GM21528 (cell line): ENCODE data around the gene LRRC32.

ENCODE experiments used
- ATAC-seq: cut with Tn5 transposase; IDR thresholded peaks from one replicate; pipeline ENCODE4 v1.9.1; 2021; ENCODE audit warnings: mild to moderate bottlenecking, moderate library complexity; ENCODE audit not compliant: unreplicated experiment, low FRiP score

Gene LRRC32

DNA sequence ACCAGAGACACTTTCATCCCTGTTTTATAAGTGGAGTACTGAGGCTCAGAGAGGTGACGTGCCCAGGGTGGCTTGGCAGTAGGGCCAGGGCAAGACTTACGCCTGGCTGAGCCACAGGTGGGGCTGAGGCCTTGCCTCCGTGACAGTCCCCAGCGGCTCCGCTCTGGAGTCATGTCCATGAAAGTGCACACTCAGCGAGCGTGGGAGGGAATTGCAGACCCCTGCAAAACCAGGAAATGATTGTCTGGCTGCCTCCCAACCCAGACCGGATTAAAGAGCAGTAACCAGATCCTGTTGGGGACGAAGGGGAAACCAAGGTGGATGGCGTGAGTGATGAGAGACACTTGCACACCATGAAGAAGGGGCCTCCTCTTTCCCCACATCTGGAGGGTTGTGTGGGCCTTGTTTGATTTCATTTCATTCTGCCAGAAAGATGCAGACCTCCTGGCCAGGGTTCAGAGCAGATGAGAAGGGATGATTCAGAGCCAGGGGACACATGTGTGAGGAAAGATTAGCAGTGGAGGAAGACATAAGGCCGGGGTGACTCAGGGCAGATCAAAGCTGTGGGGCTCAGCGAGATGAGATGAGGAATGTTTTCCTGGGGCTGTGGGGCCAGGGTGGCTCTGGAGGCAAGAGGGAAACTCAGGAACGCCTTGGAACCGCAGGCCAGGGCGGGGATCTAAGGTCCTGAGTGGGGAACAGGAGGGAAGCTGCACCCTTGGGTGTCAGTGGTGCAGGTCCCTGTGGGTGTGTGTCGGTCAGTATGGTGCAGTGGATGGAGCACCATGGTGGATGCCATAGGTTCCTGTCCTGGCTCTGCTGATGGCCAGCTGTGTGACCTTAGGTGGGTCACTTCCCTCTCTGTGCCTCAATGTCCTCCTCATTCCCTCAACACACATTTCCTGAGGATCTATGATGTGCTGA lies 29.9 kb upstream of the LRRC32 start:
- ATAC-seq = no peak

DNA sequence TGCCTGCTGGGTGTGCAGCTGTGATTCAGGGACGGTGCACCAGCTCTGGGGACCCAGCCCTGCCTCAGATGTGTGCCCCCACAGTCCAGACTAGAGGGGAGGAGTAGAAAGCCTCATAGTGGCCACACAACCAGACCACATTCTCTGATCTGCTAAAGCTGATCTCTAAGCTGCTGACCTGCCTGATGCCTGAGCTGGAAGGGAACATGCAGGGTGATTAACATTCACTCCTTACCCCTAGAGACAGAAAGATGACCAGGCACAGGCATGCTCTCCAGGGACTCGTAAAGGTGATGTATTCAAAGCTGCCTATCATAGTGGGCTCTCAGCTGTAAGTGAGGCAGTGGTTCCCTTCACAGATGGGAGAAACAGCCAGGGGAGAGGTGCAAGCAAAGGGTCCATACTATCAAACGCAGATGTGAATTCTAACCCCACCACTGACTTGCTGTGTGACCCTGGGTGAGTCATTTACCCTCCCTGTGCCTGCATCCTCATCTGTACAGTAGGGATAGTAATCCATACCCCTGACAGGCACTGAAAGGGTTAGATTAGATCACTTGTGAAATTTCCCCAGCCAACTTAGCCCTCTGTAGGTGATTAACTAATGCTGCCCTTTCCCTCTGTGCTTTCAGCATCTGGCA lies 29.0 kb upstream of the LRRC32 start:
- ATAC-seq = no peak

DNA sequence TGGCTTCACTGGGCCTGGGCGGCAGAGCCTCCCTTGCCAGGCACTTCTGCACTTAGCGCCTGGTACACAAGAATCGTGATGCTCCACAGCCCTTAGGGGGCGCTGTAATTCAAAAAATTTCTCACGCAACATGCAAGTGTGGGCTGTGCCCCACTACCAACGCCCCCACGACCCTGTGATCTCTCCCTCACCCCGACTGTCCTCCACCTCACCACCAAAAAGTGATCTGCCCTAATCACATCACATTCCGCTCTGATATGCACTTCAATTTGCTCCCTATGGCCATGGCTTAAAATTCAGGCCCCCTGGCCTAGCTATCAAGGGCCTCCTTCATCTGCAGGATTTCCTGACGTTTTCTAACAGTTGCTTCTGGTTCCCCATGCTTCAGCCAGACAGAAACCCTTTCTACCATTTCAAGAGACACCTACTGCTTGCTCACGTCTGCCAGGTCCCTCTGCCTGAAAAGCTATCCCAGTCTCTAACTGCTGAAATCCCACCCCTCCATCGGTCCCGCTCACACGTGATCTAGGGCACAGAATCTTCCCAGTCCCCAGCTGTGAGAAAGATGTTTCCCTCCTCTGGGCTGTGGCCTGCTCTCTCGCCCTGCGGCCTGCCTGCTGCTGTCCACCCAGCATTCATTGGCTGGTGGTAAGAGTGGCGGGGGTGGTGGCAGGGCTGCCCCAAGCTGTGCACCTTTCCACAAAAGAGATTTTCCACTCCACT lies 27.9 kb upstream of the LRRC32 start:
- ATAC-seq = no peak

DNA sequence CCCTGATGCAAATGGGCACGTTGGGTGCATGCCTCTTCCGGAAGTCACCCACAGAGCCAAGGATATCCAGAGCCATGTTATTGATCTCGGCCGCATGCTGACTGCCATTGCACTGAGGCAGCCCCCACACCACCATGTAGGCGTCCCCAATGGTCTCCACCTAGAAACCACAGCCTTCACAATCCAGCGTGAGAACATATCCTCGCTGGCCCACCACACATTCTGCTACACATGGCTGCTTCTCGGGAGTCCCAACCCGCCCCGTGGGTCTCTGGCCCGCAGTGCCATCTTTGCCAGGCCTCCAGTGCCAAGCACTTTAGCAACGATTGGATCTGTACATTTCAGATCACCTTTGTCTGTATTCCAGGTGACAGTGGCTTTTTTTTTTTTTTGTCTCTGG lies 26.2 kb upstream of the LRRC32 start:
- ATAC-seq = no peak

DNA sequence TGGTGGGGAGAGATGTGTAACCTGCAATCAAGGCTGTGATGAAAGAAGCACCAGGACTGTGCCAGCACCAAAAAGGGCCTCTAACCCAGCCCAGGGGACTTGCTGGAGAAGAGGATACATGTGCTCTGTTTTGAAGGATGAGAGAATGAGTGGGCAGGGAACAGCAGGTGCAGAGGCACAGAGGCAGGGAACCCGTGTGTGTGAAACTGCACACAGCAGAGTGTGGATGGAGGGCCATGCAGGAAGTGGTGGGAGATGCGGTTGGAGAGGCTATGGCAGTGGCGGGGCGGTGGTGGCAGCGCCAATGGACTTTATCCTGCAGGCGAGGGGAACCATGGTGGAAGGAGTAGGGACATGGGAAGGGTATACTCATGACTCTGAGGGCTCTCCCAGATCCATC lies 25.2 kb upstream of the LRRC32 start:
- no peak for ATAC-seq

DNA sequence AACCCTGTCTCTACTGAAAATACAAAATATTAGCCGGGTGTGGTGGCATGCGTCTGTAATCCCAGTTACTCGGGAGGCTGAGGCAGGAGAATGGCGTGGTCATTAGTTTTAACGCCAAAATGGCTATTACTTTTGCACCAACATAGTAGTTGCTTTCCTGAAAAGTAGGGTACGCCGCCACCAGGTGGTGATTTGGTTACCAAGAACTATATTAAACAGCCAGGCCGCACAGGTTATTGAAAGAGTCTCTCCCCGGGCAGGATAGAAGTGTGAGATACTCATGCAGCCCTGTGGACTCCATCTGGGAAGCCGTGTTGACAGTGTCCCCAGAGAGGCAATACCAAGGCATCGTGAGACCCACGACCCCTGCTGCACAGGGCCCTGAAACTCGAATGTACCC lies 24.6 kb upstream of the LRRC32 start:
- no peak for ATAC-seq

DNA sequence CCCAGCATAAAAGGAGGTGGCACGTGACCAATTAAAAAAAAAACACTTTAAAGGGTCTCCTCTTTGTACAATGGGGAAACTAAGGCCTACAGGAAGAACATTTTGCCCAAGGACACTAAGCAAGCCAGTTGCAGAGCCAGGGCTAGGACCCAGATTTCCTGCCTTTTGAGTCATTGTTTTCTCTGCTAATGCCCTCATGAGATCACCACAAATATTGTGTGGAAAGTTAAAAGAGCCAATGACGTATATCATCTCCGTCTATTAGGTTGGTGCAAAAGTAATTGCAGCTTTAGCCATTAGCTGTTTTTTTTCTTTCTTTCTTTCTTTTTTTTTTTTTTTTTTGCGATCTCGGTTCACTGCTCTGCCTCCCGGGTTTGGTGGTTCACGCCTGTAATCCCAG lies 24.1 kb upstream of the LRRC32 start:
- no peak for ATAC-seq

DNA sequence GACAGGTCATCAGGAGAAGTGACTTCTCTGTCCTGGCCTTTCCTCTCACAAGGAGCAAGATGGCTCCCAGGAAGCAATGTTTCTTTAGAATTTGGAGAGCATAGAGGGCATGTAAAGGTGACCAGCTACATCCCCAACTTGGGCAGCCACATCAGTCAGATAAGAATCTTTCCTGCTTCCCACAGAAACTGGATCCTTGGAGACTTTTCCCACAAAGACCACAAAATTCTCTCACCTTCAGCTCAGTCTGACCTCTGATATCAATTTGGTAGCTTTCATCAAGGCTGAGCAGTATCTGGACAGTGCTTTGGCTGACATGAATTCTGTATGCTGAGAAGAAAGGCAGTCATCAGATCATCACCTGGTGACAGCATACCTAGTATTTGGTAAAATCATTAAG lies 23.3 kb upstream of the LRRC32 start:
- no peak for ATAC-seq

DNA sequence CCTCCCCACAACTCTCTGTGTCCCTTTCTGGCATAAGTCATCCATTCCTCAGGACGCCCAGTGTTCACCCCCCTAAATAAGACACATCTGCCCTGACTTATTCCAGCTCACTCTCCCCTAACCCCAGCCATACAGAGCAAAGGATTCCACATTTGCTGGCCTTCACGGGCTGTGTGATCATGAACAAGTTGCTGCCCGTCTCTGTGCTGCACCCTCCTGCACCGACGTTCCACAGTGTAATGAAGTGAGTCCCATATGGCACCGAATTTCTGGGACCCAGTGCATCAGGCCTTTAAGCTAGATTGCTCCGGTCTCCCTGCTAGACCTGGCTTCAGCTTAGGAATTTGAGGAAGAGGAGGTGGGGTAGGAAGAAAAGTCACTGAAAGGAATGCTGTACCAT lies 22.4 kb upstream of the LRRC32 start:
- no peak for ATAC-seq

DNA sequence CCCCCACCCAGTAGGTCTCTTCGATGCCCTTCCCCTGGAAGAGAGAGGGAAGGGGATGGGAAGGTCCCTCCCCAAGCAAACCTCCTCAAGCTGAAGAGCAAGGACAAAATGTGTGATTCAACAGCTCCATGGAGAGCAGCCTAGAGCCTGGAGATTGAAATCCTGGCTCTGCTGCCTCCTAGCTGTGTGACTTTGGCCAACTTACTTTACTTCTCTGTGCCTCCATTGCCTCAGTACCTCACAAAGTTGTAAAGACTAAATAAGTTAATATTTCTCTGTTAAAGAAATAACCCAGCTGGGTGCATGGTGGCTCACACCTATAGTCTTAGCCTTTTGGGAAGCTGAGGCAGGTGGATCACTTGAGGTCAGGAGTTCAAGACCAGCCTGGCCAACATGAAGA lies 21.1 kb upstream of the LRRC32 start:
- ATAC-seq = no peak

DNA sequence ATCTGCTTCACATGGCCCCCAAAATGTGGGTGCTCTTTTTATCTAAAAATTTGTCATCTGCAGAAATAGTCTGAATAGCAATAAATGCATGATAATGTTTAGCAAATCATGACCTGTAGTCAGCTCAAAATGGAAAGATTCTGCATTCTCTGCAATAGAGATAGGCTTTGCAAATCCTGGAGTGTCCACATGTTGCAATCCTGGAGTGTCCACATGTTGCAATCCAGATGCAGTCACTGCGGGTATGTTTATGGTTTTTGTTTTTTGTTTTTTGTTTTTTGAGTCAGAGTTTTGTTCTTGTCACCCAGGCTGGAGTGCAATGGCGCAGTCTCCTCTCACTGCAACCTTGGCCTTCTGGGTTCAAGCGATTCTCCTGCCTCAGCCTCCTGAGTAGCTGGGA lies 20.2 kb upstream of the LRRC32 start:
- no peak for ATAC-seq

DNA sequence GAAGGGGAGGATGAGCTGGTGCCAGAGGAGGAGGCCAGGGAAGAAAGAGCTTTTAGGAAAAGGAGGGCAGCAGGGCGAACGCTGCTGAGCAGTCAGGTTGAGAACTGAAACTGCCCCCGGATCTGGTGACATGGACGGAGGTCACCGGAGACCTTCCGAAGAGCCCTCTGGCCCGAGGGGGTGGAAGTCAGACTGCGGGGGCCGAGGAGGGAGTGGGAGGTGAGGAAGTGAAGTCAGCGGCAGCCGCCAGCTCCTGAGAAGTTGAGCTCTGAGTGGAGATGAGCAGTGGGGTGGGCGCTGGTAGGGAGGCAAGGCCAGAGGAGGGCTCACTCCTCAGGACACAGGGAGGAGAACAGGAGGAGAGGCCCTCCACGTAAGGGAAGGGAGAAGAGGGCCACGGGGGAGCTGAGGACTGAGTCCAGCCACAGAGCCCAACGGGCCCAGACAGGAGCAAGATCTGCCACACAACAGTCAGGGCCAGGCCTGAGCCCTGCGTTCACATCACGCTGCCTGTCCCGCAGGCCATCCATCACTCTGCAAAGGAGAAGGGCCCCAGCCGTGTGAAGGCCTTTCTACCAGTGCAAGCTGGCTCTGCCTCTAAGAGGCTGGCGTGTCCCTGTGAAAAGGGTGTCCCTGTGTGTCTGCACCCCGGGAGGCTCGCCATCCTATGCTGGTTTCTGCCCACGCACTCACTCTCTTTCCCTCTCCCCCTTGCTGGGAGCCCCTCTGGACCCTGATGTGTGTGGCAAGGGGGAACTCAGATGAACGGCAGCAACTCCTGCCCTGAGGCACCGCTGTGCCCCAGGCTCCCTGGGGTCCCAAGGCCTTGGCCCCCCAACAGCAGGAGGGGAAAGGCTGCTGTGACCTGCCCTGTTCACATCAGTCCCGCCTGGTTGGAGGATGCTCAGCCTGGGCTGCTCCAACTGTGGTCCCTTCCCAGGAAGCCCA lies 19.0 kb upstream of the LRRC32 start:
- ATAC-seq = no peak

DNA sequence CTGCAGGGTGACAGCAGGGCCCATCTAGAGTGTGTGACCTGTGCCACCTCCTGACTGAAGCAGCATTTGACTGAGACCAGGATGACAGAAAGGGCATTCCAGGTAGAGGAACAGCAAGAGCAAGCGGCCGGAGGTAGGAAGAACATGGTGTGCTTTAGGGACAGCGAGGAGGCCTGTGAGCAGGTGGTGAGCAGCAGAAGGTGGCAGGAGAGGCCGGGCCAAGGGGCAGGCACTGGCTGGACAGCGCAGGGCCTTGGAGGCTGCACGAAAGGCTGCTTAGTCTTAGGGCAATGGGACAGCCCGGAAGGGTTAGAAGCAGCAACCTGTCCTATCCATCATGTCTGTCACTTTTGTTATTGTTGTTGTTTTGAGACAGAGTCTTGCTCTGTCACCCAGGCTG lies 17.6 kb upstream of the LRRC32 start:
- no peak for ATAC-seq

DNA sequence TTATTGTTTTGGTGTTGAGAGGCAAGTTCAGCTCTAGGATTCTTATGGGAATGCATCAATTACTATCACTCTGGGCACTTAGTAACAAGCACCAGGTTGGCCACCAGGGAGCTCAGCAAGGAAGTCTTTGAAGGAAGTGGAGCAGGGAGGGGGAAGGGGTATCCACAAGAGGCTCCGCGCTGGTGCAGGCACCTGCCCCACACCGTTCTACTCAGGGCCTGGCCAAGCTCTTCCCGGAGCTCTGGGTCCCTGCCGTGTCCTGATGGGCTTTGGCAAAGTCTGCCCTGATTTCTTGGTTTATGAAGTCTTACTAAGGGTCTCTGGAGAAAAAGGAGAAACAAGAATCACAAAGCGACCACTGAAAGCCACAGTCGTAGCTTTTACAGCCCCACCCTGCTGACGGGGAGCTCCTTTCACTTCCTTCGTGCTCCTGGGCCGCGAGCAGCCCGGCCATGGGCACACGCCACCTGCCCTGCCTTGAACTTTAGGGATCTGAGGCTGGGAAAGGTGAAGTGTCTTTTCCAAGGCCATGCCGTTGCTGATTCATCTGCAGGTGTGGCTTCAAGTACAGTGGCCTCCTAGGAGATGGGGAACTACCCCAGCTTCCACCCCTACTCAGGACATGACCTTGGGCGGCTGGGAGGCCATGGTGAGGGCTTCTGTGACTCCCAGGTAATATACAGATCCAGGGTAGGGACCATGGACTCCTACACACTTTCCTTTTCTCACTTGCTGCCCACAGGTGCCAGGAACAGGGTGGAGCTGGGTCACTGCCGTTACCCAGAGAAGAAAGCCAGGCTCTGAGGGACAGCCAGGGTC lies 15.9 kb upstream of the LRRC32 start:
- ATAC-seq = no peak

DNA sequence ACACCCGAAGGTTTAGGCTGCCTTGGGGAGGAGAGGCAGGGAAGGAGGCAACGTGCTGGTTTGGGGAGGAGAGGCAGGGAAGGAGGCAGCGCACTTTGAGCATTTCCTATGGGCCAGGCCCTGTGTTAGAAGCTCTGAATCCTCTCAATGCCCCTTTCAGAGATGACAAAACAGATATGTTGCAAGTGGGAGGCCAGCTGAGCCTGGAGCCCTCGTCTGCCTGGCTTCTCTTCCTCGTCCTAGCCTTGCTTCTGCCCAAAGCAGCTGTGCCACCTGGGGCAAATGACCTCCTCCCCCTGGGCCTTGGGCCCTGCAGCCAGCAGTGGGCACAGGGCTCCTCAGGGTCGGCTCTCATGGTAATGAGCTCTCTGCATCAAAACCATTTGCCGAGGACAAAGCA lies 15.3 kb upstream of the LRRC32 start:
- ATAC-seq = no peak

DNA sequence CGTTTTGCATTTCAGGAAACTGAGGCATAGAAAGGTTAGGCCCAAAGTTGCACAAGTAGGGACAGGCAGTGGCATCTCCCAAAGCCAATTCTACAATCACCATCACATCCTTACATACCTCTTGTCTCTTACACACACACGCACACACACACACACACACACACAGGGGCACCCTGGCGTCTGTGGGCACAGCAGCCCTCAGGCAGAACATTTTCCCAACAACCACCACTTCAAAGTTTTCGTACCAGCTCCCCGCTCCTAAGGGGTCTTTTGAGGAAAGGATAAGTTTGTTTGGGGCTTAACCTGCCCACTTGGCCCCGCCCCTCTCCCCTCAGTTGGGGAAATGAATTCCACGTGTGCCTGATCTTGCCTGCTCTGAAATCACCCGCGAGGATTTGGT lies 14.7 kb upstream of the LRRC32 start:
- ATAC-seq = no peak

DNA sequence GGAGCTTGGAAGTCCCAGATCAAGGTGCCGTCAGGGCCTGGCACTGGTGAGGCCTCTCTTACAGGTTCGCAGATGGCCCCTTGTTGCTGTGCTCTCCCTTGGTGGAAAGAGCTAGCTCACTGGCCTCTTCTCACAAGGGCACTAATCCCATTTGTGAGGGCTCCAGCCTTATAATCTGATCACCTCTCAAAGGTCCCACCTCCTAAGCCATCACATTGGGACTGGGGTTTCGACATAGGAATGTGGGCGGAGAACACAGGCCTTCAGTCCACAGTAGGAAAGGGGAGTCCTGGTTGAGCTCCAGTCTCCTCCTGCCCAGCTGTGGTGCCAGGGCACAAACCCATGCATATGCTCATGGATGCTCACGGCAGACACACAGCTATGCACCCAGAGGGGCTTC lies 14.0 kb upstream of the LRRC32 start:
- no peak for ATAC-seq

DNA sequence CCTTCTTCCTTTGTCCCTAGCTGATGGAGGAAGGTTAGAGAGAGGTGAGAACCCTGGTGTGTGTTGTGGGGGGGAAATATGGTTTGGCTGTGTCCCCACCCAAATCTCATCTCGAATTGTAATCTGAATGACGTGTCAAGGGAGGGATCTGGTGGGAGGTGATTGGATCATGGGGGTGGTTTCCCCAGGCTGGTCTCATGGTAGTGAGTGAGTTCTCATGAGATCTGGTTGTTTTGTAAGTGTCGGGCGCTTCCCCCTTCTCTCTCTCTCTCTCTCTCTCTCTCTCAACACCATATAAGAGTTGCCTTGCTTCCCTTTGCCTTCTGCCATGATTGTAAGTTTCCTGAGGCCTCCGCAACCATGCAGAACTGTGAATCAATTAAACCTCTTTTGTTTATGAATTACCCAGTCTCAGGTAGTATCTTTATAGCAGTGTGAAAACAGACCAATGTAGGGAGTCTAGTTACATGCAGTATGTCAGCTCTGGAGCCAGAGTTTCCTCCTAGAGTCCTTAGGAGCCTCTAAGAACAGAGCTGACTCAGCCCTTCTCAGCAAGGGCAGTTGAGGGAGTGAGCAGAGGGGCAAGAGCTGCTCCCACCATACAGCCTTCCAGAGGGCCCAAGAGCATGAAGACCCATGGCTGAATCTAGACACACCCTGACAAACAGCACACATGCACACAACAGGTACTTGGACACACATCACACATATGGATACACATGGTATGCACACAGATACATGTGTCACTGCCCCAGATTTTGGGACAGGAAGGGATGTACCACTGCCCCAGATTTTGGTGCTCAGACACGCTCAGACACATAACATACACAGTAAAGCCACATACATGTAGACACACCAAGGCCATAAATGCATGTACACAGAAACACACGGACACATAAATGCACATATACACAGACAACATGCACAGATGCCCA lies 12.9 kb upstream of the LRRC32 start:
- ATAC-seq = no peak

DNA sequence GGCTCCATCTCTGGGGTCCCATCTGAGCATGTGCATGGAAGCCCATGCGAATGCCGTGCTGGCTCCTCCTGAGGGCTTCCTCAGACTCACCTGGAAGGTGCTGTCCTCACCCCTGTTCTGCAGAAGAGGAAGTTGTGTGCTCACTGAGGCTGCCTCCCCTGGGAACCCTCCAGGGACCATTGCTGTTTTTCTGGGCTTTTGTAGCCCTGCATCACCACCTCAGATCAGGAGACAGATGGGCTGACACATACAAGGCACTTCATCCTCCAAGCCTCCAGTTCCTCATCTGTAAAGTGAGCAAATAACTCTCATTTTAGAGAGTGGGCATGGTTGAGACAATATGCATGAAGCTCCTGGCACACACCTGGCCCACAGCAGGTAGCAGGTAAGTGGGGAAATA lies 12.1 kb upstream of the LRRC32 start:
- no peak for ATAC-seq
